HG03575 (cell line): ENCODE data around the gene KCNE1.
"Not testable (repeated sequence)": the region's sequence is repeated elsewhere in the genome, so short reads cannot be mapped to it uniquely, and the experiment has no call there.

Experiments used
- ATAC-seq: cut with Tn5 transposase; IDR thresholded peaks from one replicate; pipeline ENCODE4 v1.9.1; 2021; ENCODE audit not compliant: unreplicated experiment, insufficient number of reproducible peaks, low FRiP score; ENCODE audit errors: extremely low read depth

KCNE1 gene

GRCh38 chr21:34518301-34518700 is 6.3 kb upstream of the KCNE1 start:
- no peak for ATAC-seq

GRCh38 chr21:34517491-34518245 is 5.7 kb upstream of the KCNE1 start:
- ATAC-seq: no peak

GRCh38 chr21:34517039-34517438 is 5.0 kb upstream of the KCNE1 start:
- ATAC-seq: no peak

DNA sequence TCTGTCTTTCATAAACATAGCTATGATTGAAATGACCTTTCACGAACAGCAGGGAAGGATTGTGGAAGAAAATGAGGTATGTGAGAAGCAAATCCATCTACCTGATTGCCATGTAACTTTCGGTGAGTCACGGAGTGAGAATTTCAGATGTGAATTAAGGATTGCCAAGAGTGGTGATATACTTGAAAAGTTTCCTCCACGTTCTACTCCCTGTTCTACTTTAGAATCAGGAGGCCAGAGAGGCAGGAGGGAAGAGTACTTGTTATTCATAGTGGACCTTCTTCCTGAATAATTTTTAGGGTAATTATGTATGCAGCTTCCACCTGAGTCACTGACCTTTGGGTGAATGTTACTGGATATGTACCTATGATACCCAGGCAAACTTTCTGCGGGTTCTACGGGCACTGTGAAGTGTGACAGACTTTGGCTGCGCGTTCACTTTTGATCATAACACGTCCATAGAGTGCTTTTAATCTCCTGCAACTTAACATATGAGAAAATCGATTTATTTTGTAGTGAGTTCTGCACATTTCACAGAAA is 2.6 kb upstream of the KCNE1 start:
- ATAC-seq: no peak

- no peak for ATAC-seq
Observed at GRCh38 chr21:34513129-34513675, 1.2 kb upstream of the KCNE1 start.

GRCh38 chr21:34511181-34511580 is 829 bp downstream of the KCNE1 start:
- no peak for ATAC-seq

DNA sequence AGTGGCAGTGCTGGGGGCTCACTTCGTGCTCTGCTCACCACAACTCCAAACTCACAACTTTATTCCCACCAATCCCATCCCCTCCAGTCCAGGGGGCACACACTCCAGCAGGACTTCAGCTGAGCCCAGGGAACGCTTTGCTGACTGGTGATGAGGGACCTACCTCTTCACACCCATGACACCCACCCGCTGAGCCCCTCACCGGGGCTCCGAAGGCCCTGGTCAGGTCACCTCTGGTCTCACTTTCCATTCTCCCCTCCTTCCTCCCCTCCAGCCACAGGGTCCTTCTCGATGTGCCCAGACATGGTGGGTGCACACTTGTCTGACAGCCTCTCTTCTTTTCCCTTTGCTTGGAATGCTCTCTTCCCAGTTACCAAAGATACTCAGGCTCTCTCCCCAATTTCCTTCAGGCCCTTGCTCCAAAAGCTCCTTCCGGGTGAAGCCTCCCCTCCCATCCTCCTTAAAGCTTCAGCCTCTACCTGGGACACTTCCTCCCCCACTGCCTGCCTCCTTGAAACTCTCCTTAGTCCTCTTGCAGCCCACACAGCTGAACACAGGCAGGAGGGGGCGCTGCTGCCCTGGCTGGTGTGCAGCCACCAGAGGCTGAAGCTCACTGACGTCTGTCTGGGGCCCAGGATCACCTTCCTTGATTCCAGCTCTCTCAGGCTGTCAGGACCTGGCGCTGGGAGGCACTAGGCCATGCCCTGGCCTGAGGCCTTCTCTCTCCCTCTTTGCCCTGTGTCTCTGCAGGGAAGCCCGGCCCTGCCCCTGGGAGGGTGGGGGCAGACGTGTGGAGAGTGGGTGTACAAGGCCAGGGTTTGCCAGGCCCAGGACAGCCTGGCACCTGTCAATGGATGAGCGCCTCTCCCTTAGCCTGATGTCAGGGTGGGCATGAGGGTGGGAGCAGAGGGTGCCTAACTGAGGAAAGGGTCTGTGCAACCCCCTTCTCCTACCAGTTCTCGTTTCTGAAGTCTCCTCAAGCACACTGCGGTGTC is 1.6 kb downstream of the KCNE1 start:
- ATAC-seq: no peak

DNA sequence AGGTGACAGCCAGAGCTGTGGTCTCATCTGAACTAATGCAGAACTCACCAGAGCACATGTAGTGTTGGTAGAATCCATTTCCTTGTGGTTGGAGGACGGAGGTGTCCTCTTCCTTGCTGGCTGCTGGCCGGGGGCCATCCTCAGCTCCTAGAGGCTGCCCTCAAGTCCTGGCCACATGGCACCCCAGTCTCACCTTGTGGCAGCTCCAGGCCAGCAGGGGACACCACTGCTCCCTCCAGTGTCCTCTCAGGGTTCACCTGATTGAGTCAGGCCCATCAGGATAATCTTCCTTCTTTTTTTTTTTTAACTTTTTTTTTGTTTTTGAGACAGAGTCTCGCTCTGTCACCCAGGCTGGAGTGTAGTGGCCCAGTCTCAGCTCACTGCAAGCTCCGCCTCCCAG is 2.9 kb downstream of the KCNE1 start:
- ATAC-seq: no peak

DNA sequence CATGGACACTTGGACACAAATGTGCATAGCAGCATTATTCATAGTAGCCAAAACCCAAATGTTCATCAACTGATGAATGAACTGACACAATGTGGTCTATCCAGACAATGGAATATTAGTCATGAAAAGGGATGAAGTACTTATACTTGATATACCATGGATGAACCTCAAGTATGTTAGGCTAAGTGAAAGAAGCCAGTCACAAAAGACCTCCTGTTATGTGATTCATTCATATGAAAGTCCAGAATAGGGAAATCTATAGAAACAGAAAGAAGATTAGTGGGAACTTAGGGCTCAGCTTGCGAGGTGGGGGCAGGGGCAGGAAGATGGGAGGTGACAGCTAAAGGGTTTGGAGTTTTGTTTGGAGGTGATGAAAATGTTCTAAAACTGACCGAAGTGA is 7.4 kb downstream of the KCNE1 start:
- ATAC-seq: no peak

- no peak for ATAC-seq
Observed at GRCh38 chr21:34502480-34503106, 9.4 kb downstream of the KCNE1 start.

DNA sequence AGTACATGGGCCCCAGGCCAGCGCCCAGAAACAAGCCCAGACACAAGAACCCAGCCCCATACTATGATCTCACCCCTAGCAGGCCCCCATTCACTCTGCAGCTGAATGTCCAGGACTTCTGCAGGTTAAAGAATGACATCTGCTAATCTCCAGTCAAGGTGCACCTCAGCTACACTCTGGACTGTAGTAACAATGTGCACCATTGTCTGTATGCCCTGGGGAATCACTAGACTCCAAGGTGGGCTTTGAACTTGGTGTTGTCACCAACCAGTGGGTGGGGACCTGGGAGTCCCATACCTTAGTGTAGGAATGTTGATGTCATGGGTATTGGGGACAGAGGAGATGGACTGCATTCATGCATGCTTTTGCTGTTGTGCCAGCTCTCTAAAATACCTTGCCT is 10.3 kb downstream of the KCNE1 start:
- ATAC-seq: no peak

- no peak for ATAC-seq
Observed at GRCh38 chr21:34500191-34500590, 11.8 kb downstream of the KCNE1 start.

DNA sequence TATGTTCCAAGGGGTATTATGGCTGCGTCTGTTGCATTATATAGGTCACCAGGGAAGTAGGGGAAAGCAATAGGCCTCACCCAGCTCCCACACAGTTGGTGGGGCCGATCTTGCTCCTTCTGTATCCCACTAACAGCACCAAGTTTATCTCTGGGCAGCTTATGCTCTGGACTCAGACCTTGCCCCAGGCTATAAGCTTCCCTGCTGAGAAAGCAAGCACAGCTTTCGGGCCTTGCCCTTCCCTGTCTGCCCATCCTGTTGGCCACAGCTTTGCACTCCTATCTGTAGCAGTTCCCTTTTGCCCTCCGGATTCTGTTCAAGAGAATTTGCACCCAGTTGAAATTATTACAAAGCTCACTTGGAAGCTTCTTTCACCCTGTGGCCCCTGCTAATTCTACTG is 12.9 kb downstream of the KCNE1 start:
- no peak for ATAC-seq

- no peak for ATAC-seq
Observed at GRCh38 chr21:34498623-34499022, 13.4 kb downstream of the KCNE1 start.

GRCh38 chr21:34483854-34484253 is 28.2 kb downstream of the KCNE1 start:
- ATAC-seq: not testable (repeated sequence)

DNA sequence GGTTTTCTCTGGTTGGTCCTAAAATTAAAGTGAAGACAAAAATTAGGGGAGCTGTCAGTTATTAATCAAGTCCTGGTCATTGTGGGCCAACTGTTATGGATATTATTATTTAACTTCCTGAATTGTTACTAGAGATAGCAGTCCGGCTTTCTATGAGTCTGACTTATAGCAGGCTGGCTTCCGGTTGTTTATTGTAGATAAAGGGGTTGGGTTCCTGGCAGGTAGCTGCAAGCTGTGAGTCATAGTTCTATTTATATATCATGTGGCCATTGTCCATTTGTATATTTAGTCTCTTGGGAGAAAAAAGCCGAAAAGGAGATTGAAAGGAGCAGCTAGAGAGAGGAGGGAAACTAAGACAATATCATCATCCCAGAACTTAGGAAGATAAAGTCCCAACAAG is 28.6 kb downstream of the KCNE1 start:
- not testable (repeated sequence) for ATAC-seq

DNA sequence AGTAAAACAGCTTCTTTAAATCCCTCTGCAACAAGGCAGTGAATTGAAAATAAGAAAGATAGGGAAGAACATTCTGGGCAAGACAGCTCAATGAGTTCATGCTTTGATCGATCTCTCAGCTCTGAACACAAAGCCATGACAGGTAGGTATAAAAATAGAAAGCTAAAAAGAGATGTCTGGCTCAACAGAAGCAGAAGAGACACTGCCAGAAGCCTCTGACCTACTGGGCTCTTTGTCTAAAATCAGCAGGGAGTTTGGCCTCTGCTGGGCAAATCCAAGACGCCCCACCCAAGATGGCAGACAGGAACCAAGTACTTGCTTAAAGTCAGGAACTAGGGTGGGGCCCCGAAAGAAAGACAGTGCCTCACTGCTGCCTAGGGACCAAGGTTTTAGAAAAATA is 44.7 kb downstream of the KCNE1 start:
- not testable (repeated sequence) for ATAC-seq

GRCh38 chr21:34459426-34459825 is 52.6 kb downstream of the KCNE1 start:
- ATAC-seq: not testable (repeated sequence)

GRCh38 chr21:34458266-34458665 is 53.7 kb downstream of the KCNE1 start:
- not testable (repeated sequence) for ATAC-seq
